Mammary epithelial cell (primary cell): ENCODE measurements around the gene LYL1.

ENCODE experiments used
- EZH2 ChIP-seq: IDR thresholded peaks from 2 replicates; pipeline ENCODE4 v1.6.1; 2012; ENCODE audit warnings: low read length, inconsistent platforms, borderline replicate concordance
- TF ChIP-seq, protein P1 (sequence below), 2 donors: IDR thresholded peaks in 1 of 2; conservative IDR thresholded peaks in 1 of 2; 2 replicates each; pipeline ENCODE4 v1.5.1; 2011 to 2012; ENCODE audit warnings: inconsistent platforms in 2 of 2, low read length in 2 of 2, mild to moderate bottlenecking in 2 of 2, control low read depth in 1 of 2, low read depth in 1 of 2; ENCODE audit not compliant: insufficient read depth in 1 of 2; ENCODE audit errors: extremely low read depth in 1 of 2

DNA sequence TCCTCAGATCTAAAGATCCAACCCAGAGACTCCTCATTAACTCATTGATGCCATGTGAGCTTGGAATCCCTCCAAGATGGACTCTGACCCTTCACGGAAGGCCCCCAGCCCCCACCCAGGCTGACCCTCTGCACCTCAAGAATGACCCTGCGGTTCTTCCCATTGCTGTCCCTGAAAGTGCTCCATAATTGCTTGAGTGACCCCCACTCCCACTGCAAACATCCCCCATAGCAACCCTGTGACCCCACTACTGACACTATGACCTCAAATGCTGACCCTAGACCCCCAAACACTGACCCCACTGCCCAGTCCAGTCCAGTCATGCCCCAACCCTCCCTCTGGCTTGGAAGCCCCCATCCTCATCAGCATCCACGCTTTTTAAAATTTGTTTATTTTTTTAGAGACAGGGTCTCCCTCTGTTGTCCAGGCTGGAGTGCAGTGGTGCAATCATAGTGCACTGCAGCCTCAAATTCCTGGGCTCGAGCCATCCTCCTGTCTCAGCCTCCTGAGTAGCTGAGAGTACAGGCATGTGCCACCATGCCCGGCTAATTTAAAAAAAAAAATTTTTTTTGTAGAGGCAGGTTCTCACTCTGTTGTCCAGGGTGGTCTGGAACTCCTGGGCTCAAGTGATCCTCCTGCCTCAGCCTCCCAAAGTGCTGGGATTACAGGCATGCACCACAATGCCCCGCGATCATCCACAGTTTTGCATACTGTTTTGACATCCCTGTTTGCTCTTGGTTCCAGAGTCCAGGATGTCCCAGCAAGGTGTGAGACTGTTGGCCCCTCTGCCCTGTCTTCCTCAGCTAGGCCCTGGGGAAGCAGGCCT is 855 bp downstream of the LYL1 start:
- TF ChIP-seq, protein P1, sequence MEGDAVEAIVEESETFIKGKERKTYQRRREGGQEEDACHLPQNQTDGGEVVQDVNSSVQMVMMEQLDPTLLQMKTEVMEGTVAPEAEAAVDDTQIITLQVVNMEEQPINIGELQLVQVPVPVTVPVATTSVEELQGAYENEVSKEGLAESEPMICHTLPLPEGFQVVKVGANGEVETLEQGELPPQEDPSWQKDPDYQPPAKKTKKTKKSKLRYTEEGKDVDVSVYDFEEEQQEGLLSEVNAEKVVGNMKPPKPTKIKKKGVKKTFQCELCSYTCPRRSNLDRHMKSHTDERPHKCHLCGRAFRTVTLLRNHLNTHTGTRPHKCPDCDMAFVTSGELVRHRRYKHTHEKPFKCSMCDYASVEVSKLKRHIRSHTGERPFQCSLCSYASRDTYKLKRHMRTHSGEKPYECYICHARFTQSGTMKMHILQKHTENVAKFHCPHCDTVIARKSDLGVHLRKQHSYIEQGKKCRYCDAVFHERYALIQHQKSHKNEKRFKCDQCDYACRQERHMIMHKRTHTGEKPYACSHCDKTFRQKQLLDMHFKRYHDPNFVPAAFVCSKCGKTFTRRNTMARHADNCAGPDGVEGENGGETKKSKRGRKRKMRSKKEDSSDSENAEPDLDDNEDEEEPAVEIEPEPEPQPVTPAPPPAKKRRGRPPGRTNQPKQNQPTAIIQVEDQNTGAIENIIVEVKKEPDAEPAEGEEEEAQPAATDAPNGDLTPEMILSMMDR (conservative IDR thresholded peaks at IDR 0.05 in 1 of 2, IDR thresholded peaks at IDR 0.05 in 1 of 2; ENCODE audit: extremely low read depth in 1 of 2, insufficient read depth in 1 of 2, low read depth in 1 of 2, low read length in 2 of 2) = no peak
- TF ChIP-seq EZH2 = no peak
